HG03521 (cell line): ENCODE measurements around the gene TMEM141.
"Not testable (repeated sequence)": the region's sequence is repeated elsewhere in the genome, so short reads cannot be mapped to it uniquely, and the experiment has no call there.

Source experiments
- ATAC-seq: cut with Tn5 transposase; IDR thresholded peaks from one replicate; pipeline ENCODE4 v1.9.1; 2021; ENCODE audit warnings: mild to moderate bottlenecking, moderate library complexity; ENCODE audit not compliant: unreplicated experiment

The TMEM141 gene

DNA sequence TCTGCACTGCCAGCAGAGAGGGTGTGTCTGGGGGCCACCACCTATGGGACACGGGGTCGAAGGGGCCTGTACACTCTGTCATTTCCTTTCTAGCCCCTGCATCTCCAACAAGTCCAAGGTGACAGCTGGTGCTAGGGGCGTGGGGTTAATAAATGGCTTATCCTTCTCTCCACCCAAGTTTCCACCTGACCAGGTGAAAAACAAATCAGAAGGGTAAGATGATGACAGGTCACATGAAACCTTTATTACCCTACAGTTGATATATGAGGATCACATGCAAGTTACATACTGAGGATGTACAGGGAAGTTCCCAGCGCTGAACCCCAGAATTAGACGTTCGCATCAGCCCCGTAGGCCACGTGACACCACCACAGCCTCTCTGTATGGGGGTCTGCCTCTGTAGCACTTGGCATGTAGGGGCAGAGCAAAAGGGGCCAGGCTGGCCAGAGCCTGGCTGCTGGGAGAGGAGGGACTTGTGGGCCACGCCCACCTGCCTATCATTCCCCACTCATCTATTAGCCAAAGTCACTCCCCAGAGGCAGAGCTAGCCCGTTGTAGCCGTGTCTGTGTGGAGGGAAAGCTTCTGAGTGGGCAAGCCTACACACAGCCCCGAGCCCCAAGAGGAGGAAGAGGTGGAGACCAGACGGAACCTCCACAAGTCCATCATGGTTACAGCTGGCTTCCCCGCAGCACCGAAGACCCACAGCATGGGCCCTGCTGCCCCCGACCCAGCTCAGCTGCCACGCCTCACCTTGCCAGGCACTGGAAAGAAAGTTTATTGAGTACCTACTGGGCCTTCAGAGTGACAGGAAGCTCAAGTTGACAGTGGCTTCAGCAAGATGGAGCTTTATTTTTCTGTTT is 2.2 kb downstream of the TMEM141 start:
- no peak for ATAC-seq

- no peak for ATAC-seq
These were observed 3.3 kb downstream of the TMEM141 start for GRCh38 chr9:136794281-136794999.

DNA sequence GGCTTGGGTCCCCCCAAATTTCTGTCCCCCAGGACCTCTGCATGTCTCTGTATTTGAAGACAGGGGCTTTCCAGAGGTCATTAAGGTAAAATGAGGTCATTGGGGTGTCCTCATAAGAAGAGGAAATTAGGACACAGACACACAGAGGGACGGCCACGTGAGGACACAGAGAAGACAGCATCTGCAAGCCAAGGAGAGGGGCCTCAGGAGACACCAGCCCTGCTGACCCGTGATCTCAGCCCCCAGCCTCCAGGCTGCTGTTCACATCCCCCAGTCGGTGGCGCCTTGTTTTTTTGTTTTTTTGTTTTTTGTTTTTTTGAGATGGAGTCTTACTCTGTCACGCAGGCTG is 3.8 kb downstream of the TMEM141 start:
- ATAC-seq: no peak

DNA sequence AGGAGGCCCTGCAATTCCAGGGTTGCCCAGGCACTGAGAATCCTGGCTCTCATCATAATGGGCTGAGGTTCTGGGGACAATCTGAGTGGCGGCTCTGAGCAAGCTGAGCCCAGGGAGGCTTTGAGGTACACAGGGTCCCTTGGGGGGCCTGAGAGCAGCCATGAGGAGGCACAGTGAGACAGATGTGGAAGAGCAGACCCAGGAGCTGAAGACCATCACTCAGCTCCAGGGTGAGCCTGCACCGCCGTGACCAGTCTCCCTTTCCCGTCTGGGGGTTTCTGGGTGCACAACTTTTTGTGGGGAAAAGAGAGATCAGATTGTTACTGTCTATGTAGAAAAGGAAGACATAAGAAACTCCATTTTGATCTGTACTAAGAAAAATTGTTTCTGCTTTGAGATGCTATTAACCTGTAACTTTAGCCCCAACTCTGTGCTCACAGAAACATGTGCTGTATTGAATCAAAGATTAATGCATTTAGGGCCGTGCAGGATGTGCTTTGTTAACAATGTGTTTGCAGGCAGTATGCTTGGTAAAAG is 5.2 kb downstream of the TMEM141 start, which contains the start of gene CCDC183:
CCDC183 (plus strand) TSS at position 101 of the 537 bp plus-strand sequence; CDS start at position 161, 60 bp downstream.
- ATAC-seq: no peak

DNA sequence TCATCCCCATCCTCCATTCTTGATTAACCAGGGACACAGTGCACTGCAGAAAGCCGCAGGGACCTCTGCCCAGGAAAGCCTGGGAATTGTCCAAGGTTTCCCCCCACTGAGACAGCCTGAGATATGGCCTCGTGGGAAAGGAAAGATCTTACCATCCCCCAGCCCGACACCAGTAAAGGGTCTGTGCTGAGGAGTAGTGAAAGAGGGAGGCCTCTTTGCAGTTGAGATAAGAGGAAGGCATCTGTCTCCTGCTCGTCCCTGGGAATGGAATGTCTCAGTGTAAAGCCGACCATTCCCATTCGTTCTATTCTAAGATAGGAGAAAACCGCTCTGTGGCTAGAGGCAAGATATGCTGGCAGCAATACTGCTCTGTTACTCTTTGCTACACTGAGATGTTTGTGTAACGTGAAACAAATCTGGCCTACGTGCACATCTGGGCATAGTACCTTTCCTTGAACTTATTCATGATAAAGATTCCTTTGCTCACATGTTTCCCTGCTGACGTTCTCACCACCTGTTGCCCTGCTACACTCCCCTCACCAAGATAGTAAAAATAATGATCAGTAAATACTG is 5.7 kb downstream of the TMEM141 start:
- not testable (repeated sequence) for ATAC-seq

DNA sequence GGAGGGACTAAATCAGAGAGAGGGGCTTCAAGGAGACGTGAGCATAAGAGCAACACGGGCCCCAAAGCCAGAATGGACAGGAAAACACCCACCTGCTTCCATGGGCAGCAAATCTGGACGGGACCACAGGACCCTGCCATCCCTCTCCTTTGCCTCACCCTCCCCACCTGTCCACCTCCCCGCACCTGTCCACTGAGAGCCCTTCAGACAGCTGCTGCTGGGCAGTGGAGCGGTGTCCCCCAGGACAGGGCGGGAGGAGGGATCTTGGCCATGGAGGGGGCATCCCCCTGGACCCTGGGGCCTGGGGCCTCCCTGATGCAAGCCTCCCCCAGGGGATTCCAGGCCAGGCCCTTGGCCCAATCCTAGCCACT is 7.5 kb downstream of the TMEM141 start:
- ATAC-seq: no peak

GRCh38 chr9:136799079-136799853 is 8.1 kb downstream of the TMEM141 start:
- ATAC-seq: no peak

DNA sequence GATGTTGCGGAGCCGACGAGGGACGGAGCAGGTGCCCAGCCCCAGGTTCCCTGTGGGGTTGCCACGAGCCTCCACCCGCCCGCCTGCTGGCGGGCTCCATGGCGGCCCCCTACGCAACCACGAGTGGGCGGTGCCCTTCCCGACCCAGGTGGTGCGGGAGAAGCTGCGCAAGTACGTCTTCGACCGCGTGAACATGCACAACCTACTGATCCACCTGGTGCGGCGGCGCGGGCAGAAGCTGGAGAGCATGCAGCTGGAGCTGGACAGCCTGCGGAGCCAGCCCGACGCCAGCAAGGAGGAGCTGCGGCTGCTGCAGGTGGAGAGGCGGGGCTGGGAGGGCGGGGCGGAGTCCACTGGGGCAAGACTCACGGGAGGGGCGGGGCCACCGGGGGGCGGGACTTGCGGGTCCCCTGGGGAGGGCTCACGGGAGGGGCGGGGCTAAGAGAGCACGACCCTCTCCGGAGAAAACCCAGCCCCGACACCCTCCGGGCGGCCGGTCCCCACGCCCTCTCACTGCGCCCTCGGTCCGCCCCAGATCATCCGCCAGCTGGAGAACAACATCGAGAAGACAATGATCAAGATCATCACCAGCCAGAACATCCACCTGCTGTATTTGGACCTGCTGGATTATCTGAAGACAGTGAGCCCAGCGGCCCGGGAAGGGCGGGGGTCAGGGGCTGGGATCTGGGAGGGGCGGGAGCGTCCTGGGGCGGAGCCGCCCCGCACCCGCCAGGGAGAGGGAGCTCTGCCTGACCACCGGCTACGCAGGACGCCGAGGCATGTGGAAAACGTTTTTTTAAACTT is 8.9 kb downstream of the TMEM141 start:
- peak; percentile 46 for ATAC-seq

GRCh38 chr9:136802321-136802720 is 11.2 kb downstream of the TMEM141 start:
- no peak for ATAC-seq

DNA sequence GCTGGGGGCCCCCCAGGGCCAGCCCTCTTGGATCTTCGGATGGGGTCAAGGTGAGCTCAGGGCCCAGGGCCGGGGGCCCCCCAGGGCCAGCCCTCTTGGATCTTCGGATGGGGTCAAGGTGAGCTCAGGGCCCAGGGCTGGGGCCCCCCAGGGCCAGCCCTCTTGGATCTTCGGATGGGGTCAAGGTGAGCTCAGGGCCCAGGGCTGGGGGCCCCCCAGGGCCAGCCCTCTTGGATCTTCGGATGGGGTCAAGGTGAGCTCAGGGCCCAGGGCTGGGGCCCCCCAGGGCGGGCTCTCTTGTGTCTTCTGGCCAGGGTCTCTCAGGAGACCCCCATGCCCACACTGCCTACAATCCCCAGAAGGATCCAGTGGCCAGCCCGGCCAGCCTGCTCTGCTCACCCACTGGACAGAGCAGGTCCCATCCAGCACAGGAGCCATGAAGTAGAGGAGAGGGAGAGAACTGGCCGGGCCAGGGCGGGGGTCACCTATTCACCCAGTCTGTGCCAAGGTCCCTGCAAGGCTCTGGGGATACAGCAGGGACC is 11.9 kb downstream of the TMEM141 start:
- ATAC-seq: not testable (repeated sequence)

DNA sequence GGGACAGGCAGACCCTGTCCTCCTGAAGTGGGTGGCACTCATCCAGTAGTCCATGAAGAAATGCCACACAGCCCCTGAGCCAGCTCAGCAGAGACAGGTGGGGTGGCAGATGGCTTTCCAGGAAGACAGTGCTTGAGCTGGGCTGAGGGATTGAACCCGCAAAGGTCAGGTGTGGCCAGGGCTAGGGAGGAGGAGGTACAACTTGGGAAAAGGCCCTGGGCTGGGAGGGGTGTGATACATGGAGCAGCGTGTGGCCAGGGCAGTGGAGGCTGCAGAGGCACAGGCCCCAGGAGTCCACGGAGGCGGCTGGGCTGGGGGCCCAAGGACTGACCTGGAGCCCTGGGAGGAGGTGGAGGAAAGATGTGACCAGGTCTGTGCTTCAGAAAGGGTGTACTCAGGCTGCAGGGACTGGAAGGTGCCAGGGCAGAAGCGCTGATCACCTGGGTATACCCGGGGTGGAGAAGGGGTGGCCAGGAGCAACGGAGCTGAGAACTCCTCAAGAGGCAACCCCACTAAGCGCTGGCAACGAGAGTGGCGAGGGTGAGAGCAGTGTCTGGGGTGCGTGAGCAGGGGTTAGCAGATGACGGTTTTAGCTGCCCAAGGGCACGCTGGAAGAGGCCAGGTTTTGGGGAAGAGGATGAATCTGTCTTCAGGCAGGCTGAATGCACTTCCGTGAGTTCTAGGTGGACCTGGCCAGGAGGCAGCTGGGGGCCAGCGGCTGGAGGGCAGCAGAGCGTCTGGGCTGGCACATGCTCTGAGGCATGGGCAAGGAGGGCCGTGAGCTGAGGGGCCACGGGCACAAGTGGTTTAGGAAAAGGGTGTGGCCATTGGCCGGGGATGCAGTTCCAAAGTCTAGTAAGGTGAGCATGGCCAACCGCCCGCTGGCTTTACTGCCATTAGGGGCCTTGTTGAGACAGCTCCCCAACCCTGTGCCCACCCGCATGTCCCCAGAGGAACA is 12.7 kb downstream of the TMEM141 start:
- no peak for ATAC-seq

DNA sequence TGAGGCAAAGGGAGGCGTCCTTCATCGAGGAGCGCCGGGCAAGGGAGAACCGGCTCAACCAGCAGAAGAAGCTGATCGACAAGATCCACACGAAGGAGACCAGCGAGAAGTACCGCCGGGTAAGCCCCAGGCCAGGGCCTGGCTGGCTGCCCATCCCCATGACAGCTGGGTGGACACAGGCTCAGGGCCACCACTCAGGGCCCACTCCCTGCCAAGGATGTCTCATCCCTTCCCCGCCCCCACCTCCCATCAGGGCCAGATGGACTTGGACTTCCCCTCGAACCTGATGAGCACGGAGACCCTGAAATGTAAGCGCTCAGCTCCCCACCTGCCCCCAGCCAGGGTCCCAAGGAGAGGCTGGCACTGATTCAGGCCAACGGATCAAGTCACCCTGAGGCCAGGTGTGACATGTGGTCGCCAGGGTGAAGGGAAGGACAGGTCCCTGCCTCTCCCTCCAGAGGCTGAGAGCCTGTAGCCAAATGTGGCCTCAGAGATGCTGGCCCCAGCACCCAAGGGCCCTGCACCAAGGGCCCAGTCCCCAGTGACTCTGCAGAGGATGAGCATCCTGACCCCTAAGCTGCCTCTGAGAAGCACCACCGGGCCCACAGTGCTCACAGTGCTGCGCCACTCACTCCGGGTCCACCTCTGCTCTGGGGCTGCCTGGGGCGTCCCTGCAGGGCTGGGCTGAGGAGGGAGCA is 13.5 kb downstream of the TMEM141 start:
- ATAC-seq: no peak

DNA sequence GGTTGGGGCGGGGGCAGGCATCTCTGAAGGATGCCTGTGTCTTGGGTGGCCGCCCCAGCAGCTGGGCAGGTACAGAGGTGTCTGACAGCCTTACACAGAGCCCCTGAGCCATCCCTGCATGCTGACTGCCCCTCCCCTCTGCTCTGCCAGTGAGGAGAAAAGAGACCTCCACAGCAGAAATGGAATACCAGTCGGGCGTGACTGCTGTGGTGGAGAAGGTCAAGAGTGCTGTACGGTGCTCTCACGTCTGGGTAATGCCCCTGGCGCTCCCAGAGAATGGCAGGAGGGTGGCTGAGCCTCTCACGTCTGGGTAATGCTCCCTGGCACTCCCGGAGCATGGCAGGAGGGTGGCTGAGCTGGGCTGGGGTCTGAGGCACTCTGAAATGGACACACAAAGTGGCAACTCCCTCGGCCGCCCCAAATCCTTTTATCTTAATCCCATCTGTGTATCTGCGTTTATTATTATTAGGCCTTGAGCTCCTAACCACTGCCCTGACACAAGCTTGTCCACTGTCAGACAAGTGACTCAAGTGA is 14.1 kb downstream of the TMEM141 start:
- no peak for ATAC-seq

DNA sequence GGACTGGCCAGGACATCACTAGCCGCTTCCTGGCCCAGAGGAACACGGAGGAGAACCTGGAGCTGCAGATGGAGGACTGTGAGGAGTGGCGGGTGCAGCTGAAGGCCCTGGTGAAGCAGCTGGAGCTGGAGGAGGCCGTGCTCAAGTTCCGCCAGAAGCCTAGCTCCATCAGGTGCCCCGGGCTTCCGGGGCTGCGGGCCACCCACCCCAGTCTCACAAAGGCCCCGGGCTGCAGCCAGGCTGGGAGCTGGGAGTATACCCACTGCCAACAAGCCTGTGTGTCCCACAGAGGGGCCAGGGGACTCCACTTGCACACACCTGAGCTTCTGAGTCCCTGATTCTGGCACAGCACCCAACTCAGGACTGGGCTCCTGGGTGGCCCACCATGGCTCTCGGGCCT is 14.9 kb downstream of the TMEM141 start:
- ATAC-seq: no peak

DNA sequence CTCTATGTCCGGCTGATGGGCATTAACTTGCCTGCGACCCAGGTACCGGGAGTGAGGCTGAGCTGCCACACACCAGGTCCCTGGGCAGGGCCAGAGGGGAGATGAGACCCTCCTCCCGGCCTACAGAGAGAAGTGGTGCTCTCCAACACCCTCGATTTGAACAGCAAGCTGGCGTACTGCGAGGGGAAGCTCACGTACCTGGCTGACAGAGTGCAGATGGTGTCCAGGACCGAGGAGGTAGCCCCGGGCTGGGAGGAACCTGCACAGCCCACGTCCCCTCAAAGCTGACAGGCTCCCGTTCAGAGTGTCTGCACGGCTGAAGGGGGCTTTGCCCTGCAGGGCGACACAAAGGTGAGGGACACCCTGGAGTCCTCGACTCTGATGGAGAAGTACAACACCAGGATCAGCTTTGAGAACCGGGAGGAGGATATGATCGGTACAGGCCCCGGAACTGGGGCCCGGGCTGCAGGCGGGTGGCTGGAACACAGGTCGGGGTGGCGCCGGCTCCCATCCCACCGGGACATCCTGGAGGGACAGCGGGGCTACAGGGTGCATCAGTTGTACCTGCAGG is 15.6 kb downstream of the TMEM141 start:
- ATAC-seq: no peak

DNA sequence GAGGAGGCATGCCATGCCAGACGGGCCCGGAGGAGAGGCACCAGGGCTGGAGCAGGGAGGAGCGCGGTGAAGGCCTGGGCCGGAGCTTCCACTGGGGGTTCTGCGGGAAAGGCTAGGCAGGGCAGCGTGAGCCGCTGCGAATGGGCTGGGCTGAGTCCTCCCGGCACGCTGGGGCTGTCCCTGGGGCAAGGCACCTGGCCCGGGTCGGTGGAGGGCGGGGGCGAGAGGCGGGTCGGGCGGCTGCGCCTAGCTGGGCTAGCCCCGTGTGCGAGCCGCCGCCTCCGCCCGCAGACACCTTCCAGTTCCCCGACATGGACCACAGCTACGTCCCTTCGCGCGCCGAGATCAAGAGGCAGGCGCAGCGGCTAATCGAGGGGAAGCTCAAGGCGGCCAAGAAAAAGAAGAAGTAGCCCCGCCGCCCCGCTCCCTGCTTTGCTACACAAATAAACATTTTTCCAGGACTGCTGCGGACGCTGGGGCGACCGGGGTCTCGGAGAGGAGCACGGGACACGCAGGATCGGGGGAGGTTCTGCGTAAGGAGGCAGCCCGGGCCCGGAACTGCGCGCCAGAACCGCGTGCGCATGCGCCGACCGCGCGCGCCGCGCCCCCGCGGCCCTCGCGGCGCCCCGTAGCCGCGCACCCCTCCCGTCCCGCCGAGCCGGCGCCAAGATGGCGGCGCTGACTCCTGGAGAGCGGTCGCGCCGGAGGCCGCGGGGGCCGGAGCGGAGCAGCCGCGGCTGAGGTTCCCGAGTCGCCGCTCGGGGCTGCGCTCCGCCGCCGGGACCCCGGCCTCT is 16.3 kb downstream of the TMEM141 start, which contains the start of gene RABL6:
RABL6 (plus strand) TSS at position 668 of the 794 bp plus-strand sequence. CDS start 249 bp downstream, outside the sequence.
- ATAC-seq: peak; percentile 87
